Esophagus (tissue), 2 donors: Measurements from ENCODE around the gene AP5Z1. TPM values are rescaled to one million over a fixed set of nuclear protein-coding genes. Genes with fewer than 3 reads are reported as not detected.

Experiments used
- H3K27ac ChIP-seq, 2 donors: one replicate each; pipeline ENCODE4 v1.5.1; 2013; ENCODE audit warnings: low read depth in 2 of 2, mild to moderate bottlenecking in 2 of 2, inconsistent platforms in 1 of 2, low read length in 1 of 2, moderate library complexity in 1 of 2
- H3K27me3 ChIP-seq, 2 donors: one replicate each; pipeline ENCODE4 v1.6.1; 2013; ENCODE audit warnings: low read length in 2 of 2, control low read depth in 1 of 2, mild to moderate bottlenecking in 1 of 2; ENCODE audit not compliant: insufficient read depth in 2 of 2, control insufficient read depth in 1 of 2
- H3K36me3 ChIP-seq, 2 donors: one replicate each; pipeline ENCODE4 v1.6.1; 2013; ENCODE audit warnings: low read length in 1 of 2; ENCODE audit not compliant: control insufficient read depth in 2 of 2, insufficient read depth in 2 of 2
- H3K4me1 ChIP-seq, 2 donors: one replicate each; pipeline ENCODE4 v1.6.1; 2013; ENCODE audit warnings: low read length in 1 of 2; ENCODE audit not compliant: control insufficient read depth in 2 of 2, insufficient read depth in 2 of 2
- H3K4me3 ChIP-seq, 2 donors: one replicate each; pipeline ENCODE4 v1.5.1; 2013; ENCODE audit warnings: low read length in 2 of 2, mild to moderate bottlenecking in 2 of 2, low read depth in 1 of 2, moderate library complexity in 1 of 2
- H3K9me3 ChIP-seq, 2 donors: one replicate each; pipeline ENCODE4 v1.6.1; 2013; ENCODE audit warnings: mild to moderate bottlenecking in 2 of 2, low read depth in 1 of 2, low read length in 1 of 2, moderate library complexity in 1 of 2; ENCODE audit not compliant: control insufficient read depth in 2 of 2, insufficient read depth in 1 of 2
- WGBS, 2 donors: extraction: QIAGEN DNeasy Blood & Tissue Kit; methylation state at CpG; one replicate each; pipeline ENCODE4 v1.1.7; 2013; 5-methylcytosine and 5-hydroxymethylcytosine counted together
- polyA plus RNA-seq, 2 donors: library from polyadenylated mRNA; stranded (reverse); fragments of 200-250 nt; gene quantifications; one replicate each; pipeline ENCODE4 v1.2.3, GENCODE V29; 2013
- donor health status: healthy with polysubstance abuse.
- donor health status: Bipolar disorder and iron deficiency.

AP5Z1 gene
- polyA plus RNA-seq, 2 donors, result 22.1 to 34.5 TPM

- Histone ChIP-seq H3K27ac (no peak overlapping the region), H3K4me3 (no peak overlapping the region), H3K36me3 (no peaks in the 10 kb centered on the region), H3K4me1 (no peaks in the 10 kb centered on the region), H3K9me3 (no peaks in the 10 kb centered on the region), H3K27me3 (no peaks in the 10 kb centered on the region)
- 75 to 80% methylated on average over 29 of the region's 29 CpGs for WGBS, 2 donors
Observed at GRCh38 chr7:4805110-4805983, 29.9 kb downstream of the AP5Z1 start.

GRCh38 chr7:4805984-4806300 lies 30.5 kb downstream of the AP5Z1 start:
- Histone ChIP-seq H3K27ac (no peak overlapping the region), H3K9me3 (no peaks in the 10 kb centered on the region), H3K36me3 (no peaks in the 10 kb centered on the region), H3K4me1 (no peaks in the 10 kb centered on the region), H3K4me3 (no peak overlapping the region), H3K27me3 (no peaks in the 10 kb centered on the region)
- 66% methylated on average over 8 of the region's 8 CpGs for WGBS, 2 donors

GRCh38 chr7:4806983-4807597 lies 31.7 kb downstream of the AP5Z1 start:
- Histone ChIP-seq H3K27ac (no peak overlapping the region), H3K27me3 (no peaks in the 10 kb centered on the region), H3K36me3 (no peaks in the 10 kb centered on the region), H3K4me3 (no peak overlapping the region), H3K4me1 (no peaks in the 10 kb centered on the region), H3K9me3 (no peaks in the 10 kb centered on the region)
- WGBS, 2 donors, result 49 to 65% methylated on average over 17 of the region's 17 CpGs

GRCh38 chr7:4807598-4808016 lies 32.2 kb downstream of the AP5Z1 start:
- H3K36me3 ChIP-seq, result no peaks in the 10 kb centered on the region
- 14 to 19% methylated on average over 5 of the region's 5 CpGs for WGBS, 2 donors
- H3K4me3 ChIP-seq, result no peak overlapping the region
- no peak overlapping the region for H3K27ac ChIP-seq
- H3K4me1 ChIP-seq, result no peaks in the 10 kb centered on the region
- H3K27me3 ChIP-seq, result no peaks in the 10 kb centered on the region
- H3K9me3 ChIP-seq, result no peaks in the 10 kb centered on the region

GRCh38 chr7:4808026-4808425 lies 32.6 kb downstream of the AP5Z1 start:
- Histone ChIP-seq H3K27ac (no peak overlapping the region), H3K4me3 (no peak overlapping the region), H3K36me3 (no peaks in the 10 kb centered on the region), H3K9me3 (no peaks in the 10 kb centered on the region), H3K27me3 (no peaks in the 10 kb centered on the region), H3K4me1 (no peaks in the 10 kb centered on the region)
- WGBS, 2 donors, result 46 to 55% methylated on average over 5 of the region's 5 CpGs

- Histone ChIP-seq H3K4me3 (no peak overlapping the region), H3K27me3 (no peaks in the 10 kb centered on the region), H3K4me1 (no peaks in the 10 kb centered on the region), H3K9me3 (no peaks in the 10 kb centered on the region), H3K27ac (no peak overlapping the region), H3K36me3 (no peaks in the 10 kb centered on the region)
- 83 to 86% methylated on average over 37 of the region's 37 CpGs for WGBS, 2 donors
Observed at GRCh38 chr7:4808565-4808964, 33.1 kb downstream of the AP5Z1 start.

- H3K27ac ChIP-seq, result no peak overlapping the region
- WGBS, 2 donors, result 66 to 68% methylated on average over 38 of the region's 38 CpGs
- no peak overlapping the region for H3K4me3 ChIP-seq
- no peaks in the 10 kb centered on the region for H3K36me3 ChIP-seq
- no peaks in the 10 kb centered on the region for H3K27me3 ChIP-seq
- no peaks in the 10 kb centered on the region for H3K9me3 ChIP-seq
- H3K4me1 ChIP-seq, result no peaks in the 10 kb centered on the region
Observed at GRCh38 chr7:4809091-4809591, 33.7 kb downstream of the AP5Z1 start.

GRCh38 chr7:4809666-4810065 lies 34.2 kb downstream of the AP5Z1 start:
- H3K4me1 ChIP-seq, result no peaks in the 10 kb centered on the region
- no peaks in the 10 kb centered on the region for H3K36me3 ChIP-seq
- H3K9me3 ChIP-seq, result no peaks in the 10 kb centered on the region
- H3K27me3 ChIP-seq, result no peaks in the 10 kb centered on the region
- no peak overlapping the region for H3K27ac ChIP-seq
- H3K4me3 ChIP-seq, result no peak overlapping the region
- 84 to 85% methylated on average over 14 of the region's 14 CpGs for WGBS, 2 donors

GRCh38 chr7:4814433-4814832 lies 39.0 kb downstream of the AP5Z1 start:
- WGBS, 2 donors, result 59 to 61% methylated on average over 14 of the region's 14 CpGs
- H3K27ac ChIP-seq, result no peak overlapping the region
- H3K4me3 ChIP-seq, result no peak overlapping the region
- no peaks in the 10 kb centered on the region for H3K36me3 ChIP-seq
- H3K4me1 ChIP-seq, result no peaks in the 10 kb centered on the region
- no peaks in the 10 kb centered on the region for H3K27me3 ChIP-seq
- peaks cover 0 to 4% of the 10 kb centered on the region in 2 donors for H3K9me3 ChIP-seq
